Lung (tissue), 12 donors: Measurements from ENCODE around the gene ABCA9. TPM values are rescaled to one million over a fixed set of nuclear protein-coding genes. Genes with fewer than 3 reads are reported as not detected.

Experiments
- ATAC-seq: fragments of 200-7000 bp; cut with Tn5 transposase; one replicate; pipeline ENCODE4 v1.9.1; 2020; ENCODE audit warnings: moderate number of reproducible peaks; ENCODE audit not compliant: insufficient read depth, low FRiP score
- DNase-seq, 3 donors: peaks; one replicate each; pipeline ENCODE4 v3.0.0-alpha.2; 2013 to 2017
- H3K27ac ChIP-seq, 2 donors: one replicate each; pipeline ENCODE4 v1.5.1; 2013; ENCODE audit warnings: mild to moderate bottlenecking in 2 of 2, moderate library complexity in 2 of 2, control low read depth in 1 of 2, inconsistent platforms in 1 of 2, low read depth in 1 of 2, low read length in 1 of 2
- H3K27me3 ChIP-seq, 3 donors: one replicate each; pipeline ENCODE4 v1.5.1; 2013; ENCODE audit warnings: low read length in 2 of 3; ENCODE audit not compliant: control insufficient read depth in 3 of 3, insufficient read depth in 3 of 3
- H3K36me3 ChIP-seq, 4 donors: one replicate each; pipeline ENCODE4 v1.5.1; 2013; ENCODE audit warnings: low read length in 4 of 4, mild to moderate bottlenecking in 1 of 4, moderate library complexity in 1 of 4; ENCODE audit not compliant: control insufficient read depth in 4 of 4, insufficient read depth in 4 of 4
- H3K4me1 ChIP-seq, 5 donors: one replicate each; pipeline ENCODE4 v1.5.1; 2013; ENCODE audit warnings: low read length in 5 of 5, mild to moderate bottlenecking in 2 of 5, moderate library complexity in 1 of 5; ENCODE audit not compliant: control insufficient read depth in 5 of 5, insufficient read depth in 5 of 5
- H3K4me3 ChIP-seq: one replicate; pipeline ENCODE4 v1.5.1; 2013; ENCODE audit warnings: mild to moderate bottlenecking, control low read depth, moderate library complexity
- H3K9ac ChIP-seq, 2 donors: one replicate each; pipeline ENCODE4 v1.5.1; 2013; ENCODE audit warnings: low read length in 2 of 2, control low read depth in 1 of 2; ENCODE audit not compliant: insufficient read depth in 1 of 2
- H3K9me3 ChIP-seq, 4 donors: one replicate each; pipeline ENCODE4 v1.5.1; 2013; ENCODE audit warnings: low read length in 3 of 4, mild to moderate bottlenecking in 1 of 4, moderate library complexity in 1 of 4; ENCODE audit not compliant: control insufficient read depth in 4 of 4, insufficient read depth in 3 of 4
- CTCF ChIP-seq: IDR thresholded peaks from 2 replicates; pipeline ENCODE4 v1.5.1; 2012; ENCODE audit warnings: mild to moderate bottlenecking; ENCODE audit errors: control extremely low read depth, extremely low read depth
- WGBS, 2 donors: extraction: QIAGEN DNeasy Blood & Tissue Kit; methylation state at CpG; one replicate each; pipeline ENCODE4 v1.1.7; 2013; 5-methylcytosine and 5-hydroxymethylcytosine counted together
- polyA plus RNA-seq, 2 donors: library from polyadenylated mRNA; stranded (reverse); fragments of 200-250 nt; gene quantifications; one replicate each; pipeline ENCODE4 v1.2.1, GENCODE V29; 2013
- total RNA-seq, 2 donors: library from RNA; depleted of rRNA in 1 of 2; stranded (reverse); fragments of >200 nt in 1 of 2; gene quantifications; one replicate each; pipeline ENCODE4 v1.2.1, GENCODE V29; 2014 to 2021
- donor health status: control.
- donor health status: control.
- donor health status: Bipolar disorder and iron deficiency.
- donor health status: healthy.
- donor health status: DM: yes; HTN: yes; CAD: no.

The ABCA9 gene
- total and polyA plus RNA-seq, 4 donors, result 0.34 to 24.7 (median 2.8) TPM

DNA sequence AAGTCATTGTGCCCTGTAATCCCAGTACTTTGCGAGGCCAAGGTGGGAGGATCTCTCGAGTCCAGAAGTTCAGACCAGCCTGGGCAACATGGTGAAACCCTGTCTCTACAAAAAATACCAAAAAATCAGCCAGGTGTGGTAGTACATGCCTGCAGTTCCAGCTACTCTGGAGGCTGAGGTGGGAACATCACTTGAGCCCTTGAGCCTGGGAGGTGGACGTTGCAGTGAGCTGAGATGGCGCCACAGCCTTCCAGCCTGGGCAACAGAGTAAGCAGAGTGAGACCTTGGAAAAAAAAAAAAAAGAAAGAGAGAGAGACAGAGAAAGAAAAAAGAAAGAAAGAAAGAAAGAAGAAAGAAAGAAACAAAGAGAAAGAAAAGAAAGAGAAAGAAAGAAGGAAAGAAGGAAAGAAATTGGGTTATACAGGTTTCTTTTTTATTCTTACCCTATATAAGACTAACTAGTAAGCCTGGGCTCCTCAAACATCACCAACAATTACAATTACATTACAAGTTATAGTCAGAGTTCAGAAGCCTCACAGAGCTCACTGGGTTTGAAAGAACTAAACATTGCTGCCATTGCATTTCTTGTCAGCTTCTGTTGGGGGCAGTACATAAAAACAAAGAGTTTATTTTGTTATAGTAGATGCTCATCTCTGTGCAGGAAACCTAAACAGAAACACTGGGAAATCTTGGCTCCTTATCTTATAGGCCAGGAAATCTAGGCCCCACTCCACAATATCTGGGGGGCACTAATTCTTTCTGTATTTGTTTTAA lies 6.7 kb upstream of the ABCA9 start:
- WGBS, 2 donors, result 95 to 96% methylated on average over 4 of the region's 4 CpGs
- no peak overlapping the region for H3K9ac ChIP-seq
- no peaks in the 10 kb centered on the region for H3K9me3 ChIP-seq
- H3K27ac ChIP-seq, result no peak overlapping the region
- no peaks in the 10 kb centered on the region for H3K27me3 ChIP-seq
- H3K4me3 ChIP-seq, result no peak overlapping the region
- TF ChIP-seq CTCF, result no peak
- DNase-seq (peak in 1 of 3 donors; percentile 6), ATAC-seq (no peak)
- peaks cover 0 to 3% (median 0%) of the 10 kb centered on the region in 5 donors for H3K4me1 ChIP-seq
- peaks cover 0 to 8% (median 2%) of the 10 kb centered on the region in 4 donors for H3K36me3 ChIP-seq

GRCh38 chr17:69066482-69066881 lies 5.8 kb upstream of the ABCA9 start:
- Histone ChIP-seq H3K27ac (no peak overlapping the region), H3K27me3 (no peaks in the 10 kb centered on the region), H3K9ac (no peak overlapping the region), H3K4me3 (no peak overlapping the region), H3K9me3 (no peaks in the 10 kb centered on the region), H3K36me3 (peaks cover 0 to 8% (median 2%) of the 10 kb centered on the region in 4 donors), H3K4me1 (peaks cover 0 to 5% (median 0%) of the 10 kb centered on the region in 5 donors)
- ATAC-seq (no peak), DNase-seq (no peak)
- 31 to 68% methylated on average over 7 of the region's 7 CpGs for WGBS, 2 donors
- TF ChIP-seq CTCF, result no peak

DNA sequence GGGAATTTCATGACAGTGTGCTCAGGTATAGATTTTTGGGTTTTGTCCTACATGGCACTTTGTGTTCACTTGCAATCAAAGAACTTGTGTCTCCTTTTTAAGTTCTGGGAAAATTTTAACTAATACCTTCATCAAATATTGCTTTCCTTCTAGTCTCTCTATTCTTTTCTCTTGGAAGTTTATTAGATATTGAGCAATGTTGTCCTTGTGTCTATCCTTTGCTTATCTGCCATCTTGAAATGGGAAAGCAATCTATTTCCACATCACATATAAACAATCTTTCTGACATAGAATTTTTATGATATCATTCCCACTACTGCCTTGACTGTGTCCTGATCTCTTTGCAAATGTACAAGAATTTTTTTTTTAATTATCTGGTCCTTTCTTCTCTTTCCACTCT lies 4.4 kb upstream of the ABCA9 start:
- ATAC-seq, result no peak
- H3K36me3 ChIP-seq, result peaks cover 0 to 8% (median 2%) of the 10 kb centered on the region in 4 donors
- no peak for TF ChIP-seq CTCF
- no peak overlapping the region for H3K27ac ChIP-seq
- H3K4me1 ChIP-seq, result peaks cover 0 to 12% (median 0%) of the 10 kb centered on the region in 5 donors
- no peak overlapping the region for H3K4me3 ChIP-seq
- H3K9ac ChIP-seq, result no peak overlapping the region
- DNase-seq, result no peak
- no peaks in the 10 kb centered on the region for H3K9me3 ChIP-seq
- no peaks in the 10 kb centered on the region for H3K27me3 ChIP-seq
